GM18861 (cell line): ENCODE results near the gene CRIP1.

Experiments
- ATAC-seq: cut with Tn5 transposase; IDR thresholded peaks from one replicate; pipeline ENCODE4 v1.9.1; 2021; ENCODE audit not compliant: unreplicated experiment

CRIP1 gene

DNA sequence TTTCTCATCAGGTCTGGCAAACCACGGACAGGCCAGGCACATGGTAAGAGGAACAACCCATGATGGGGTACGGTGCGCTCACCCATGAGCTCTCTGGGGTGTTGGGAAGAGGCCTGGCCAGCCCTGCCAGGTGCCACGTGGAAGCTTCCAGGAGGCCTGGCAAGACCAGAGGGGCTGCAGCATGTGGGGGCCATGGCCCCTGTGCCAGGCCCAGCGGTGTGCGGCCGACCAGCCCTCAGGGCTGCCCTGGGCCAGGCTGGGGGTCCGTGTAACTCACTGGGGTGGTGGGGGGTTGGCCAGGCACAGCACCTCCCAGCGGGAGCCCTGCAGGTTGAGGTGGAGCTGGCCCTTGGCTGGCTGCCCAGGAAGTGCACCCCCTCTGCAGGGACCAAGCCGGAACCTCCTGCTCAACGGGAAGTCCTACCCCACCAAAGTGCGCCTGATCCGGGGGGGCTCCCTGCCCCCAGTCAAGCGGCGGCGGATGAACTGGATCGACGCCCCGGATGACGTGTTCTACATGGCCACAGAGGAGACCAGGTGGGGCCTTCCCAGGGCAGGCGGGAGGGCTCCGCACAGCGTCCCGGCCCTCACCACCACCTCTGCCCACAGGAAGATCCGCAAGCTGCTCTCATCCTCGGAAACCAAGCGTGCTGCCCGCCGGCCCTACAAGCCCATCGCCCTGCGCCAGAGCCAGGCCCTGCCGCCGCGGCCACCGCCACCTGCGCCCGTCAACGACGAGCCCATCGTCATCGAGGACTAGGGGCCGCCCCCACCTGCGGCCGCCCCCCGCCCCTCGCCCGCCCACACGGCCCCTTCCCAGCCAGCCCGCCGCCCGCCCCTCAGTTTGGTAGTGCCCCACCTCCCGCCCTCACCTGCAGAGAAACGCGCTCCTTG lies 17.0 kb upstream of the CRIP1 start:
- no peak for ATAC-seq

DNA sequence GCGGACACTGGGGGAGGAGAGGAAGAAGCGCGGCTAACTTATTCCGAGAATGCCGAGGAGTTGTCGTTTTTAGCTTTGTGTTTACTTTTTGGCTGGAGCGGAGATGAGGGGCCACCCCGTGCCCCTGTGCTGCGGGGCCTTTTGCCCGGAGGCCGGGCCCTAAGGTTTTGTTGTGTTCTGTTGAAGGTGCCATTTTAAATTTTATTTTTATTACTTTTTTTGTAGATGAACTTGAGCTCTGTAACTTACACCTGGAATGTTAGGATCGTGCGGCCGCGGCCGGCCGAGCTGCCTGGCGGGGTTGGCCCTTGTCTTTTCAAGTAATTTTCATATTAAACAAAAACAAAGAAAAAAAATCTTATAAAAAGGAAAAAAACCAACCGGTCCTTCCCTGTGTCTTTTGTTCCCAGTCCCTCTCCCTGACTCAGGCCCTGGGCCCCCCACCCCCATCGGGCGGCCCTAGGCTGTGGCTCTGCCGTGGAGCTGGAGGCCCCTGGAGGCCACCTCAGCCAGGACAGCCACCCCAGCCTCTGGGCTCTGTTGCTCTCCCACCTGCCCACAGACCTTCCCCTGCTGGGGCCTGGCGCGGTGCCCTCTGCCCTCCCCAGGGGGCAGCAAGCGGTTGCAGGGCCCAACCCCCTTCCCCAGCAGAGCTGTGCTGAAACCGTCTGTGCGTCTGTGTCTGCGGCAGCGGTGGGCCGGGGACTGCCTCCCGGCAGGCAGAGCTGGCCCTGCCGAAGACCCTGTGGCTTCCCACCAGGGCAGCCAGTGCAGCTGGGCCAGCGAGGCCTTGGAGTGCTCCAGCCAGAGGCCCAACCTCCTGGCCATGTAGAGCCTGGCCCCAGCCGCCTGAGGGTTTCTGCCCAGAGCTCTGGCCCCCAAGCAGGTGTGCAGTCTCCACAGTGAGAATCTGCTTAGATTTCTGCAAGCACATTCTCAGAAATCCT lies 16.1 kb upstream of the CRIP1 start:
- no peak for ATAC-seq

DNA sequence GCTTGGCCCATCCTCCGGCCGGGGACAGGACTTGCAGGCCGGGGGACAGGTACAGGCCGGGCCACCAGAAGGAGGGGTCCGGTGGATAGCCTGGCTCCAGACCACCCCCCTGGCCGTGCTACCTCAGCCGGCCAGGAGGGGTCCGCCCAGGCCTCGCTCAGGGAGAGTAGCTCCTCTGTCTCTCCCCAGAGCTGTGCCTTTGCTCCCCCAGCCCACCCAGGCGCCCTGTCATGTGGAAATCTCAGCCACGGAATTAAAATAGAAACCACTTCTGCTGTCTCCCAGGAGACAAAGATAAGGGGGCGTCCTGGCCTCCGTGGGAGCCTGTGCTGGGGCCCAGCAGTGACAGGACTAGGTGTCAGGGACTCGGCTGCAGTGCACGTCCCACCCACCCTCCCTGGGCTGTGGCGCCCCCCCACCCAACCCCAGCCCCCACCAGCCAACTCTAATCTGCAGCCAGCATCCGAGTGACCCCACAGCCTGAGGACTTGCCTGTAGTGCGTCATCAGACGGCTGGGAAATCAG lies 15.3 kb upstream of the CRIP1 start:
- no peak for ATAC-seq

DNA sequence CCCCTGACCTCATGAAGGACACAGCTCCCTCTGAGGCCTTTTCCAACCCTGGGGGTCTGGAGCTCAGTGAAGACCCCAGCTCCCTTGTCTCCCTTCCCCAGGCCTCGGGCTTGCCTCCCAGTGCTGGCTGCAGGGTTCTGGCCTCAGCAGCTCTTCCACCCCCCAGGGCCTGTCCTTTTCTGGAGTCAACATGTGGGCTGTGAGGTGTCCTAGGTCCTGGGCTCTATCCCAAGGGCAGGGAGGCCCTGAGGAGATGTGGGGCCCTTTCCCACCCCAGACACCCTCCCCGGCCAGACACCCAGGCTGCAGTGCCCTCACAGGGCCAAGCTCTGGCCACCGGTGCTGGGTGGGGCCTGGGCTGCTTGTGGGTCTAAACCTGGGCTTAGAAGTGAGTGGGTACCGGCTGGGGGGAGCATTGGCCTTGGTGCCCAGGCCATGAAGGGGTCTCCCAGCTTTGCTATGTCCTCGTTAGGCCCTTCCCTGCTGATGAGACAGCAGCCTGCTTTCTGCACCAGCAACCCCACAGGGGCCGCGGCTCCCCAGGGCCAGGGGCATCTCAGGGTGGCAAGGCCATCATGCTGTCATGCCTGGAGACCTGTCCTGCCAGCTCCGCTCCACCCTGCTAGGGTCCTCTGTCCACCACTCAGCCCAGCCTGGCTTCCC lies 14.7 kb upstream of the CRIP1 start:
- ATAC-seq = no peak

DNA sequence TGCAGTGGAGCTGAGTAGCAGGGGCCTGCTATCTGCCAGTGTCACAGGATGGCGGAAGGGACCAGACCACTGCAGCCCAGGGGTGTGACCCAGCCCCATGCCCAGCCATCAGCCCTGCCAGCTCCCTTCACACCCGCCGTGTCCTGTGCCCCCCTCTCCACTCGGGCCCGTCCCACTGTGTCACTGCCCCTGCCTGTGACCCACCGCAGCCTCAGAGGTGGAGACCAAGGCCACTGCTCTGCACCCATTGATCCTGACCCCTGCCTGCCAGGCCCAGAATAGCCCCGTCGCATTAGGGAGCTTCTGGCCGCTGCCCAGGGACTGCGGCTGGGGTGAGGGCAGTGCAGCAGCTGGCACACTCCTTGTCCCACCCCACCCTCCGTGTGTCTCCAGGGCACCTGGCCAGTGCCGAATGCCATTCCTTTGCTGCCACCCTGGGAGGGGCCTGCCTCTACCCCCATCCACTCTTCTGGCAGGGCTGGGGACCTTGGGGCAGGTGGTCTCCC lies 14.1 kb upstream of the CRIP1 start:
- ATAC-seq = no peak

DNA sequence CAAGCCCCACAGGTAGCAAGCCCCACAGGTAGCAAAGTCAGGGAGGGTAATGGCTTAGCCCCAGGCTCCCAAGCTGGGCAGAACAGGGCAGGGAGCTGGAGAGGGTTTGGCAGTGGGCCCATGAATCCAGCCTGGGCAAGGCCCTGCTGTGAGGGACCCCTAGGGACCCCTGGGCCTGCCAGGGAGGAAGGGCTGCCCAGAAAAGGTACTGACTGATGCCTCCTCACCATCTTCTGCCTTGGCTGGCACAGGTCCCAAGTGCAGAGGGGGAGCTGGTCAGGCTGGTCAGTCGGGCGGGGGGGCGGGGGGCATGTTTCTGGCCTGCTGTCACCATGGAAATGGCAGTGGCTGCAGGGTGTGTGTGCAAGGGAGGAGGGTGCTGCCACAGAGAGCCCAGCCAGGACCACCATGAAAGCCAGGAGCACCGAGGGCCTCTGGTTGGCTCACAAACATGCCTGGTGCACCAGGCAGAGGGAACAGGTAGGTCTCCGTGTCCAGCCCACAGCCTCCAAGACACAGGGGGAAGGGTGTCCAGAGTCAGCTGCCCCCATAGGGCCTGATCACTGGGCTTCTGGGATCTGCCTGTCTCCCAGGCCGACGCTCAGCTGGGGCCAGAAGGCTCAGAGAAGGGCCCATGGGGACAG lies 13.5 kb upstream of the CRIP1 start:
- no peak for ATAC-seq

DNA sequence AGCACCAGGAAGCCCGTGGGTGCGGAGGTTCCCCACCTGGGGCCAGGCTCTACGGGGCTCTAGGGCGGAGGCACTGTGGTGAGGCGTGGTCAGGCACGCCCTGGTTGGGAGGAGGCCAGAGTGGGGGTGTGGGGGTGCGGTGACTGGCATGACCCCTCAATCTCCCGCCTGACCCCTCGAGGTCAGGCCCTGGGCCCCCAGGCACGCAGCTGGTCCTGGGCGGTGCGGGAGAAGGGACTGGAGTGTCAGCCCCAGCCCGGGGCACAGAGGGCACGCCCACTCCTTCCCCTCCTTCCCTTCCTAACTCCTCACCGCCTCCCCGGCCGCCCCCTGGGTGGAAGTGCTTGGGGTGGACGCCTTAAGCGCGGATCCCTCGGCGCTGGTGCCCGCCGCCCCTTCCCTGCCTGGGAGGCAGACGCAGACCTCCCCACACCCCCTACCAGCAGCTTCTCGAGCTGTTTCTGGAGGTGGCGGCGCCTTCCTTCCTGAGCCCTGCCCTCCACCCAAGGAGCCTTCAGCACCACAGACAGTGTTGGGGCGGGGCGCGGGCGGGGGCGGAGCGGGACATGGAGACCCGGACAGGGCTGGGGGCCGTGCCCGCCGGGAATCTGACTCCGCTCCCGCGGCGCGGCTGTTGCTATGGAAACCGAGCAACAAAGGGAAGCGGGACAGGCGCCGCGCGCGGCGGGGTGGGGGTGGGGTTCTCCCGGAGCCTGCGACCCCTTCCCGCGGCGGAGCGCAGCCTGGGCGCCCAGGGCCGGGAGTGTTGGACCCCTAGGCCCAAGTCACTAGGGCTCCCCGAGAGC lies 12.8 kb upstream of the CRIP1 start:
- no peak for ATAC-seq

DNA sequence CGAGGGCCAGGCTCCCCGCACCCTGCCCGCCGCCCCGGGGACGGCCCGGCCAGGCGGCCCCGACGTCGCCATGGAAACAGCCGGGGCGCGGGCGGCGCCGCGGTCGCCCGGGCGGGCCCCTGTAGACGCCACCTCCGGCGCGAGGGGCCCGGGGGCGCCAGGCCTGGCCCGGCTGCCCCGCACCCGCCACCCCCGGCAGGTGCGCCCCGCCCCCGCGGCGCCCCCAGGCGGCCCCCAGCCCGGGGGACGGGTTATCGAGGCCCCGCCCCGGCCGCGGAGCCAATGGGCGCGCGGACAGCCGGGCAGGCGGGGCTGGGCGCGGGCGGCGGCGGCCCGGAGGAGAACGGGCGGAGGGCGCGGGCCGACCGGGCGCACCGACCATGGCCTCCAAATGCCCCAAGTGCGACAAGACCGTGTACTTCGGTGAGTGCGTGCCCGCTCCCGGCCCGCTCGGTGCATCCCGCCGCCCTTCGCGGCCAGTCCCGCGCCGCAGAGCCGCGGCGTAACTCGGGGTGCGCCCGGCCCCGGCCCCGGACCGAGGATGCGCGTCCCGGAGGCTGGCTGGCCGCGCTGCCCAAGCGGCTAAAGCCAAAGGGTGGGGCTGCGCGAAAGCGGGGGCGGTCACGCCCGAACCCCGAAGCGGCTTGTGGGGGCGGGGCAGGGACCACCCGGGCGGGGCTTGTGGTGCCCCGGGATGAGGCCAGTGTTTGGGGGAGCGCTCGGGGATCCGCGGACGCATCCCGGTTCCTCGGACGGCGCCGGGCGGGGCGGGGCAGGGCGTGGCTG lies 12.0 kb upstream of the CRIP1 start, which contains the start of gene CRIP2:
Gene CRIP2, plus strand, starts transcription at position 339 of the 786 bp plus-strand sequence. Its CDS starts 42 bp downstream, at position 381.
- no peak for ATAC-seq

DNA sequence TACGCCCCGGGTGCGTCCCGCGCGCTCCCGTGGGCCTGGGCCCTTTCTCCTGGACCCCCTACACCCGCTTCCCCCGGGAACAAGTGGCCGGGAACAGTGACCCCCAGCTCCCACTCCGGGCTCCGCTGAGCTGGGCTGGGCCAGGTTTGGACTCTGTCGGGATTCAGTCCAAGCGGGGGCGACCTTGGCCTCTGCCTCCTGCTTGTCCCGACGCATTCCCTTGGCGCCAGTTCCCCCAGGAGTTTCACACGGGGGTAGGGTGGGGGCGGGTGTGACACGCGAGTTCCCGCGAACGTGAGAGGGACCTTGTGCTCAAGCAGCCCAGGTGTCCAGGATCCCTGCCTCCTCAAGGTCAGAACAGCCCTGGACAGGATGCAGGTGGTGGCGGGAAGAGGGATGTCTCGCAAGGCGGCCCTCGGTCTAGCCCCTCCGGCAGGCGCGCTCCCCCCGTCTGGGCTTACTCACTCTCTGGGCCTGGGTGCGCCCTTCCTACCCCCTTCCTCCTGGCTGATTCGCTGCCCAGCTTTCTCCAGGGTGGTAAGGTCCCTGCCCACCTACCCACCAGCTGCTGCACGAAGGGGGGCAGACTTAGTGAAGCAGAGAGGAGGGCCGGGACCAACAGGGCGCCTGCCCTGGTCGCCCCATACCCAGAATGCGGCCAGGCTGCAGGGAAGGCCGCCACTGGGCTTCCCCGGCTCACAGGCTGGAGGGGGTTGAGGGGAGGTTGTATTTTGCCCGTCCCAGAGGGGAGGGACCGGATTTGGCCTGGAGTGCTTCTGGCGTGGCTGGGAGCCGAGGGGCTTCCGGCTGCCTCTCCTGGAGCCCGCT lies 11.2 kb upstream of the CRIP1 start:
- ATAC-seq = no peak

DNA sequence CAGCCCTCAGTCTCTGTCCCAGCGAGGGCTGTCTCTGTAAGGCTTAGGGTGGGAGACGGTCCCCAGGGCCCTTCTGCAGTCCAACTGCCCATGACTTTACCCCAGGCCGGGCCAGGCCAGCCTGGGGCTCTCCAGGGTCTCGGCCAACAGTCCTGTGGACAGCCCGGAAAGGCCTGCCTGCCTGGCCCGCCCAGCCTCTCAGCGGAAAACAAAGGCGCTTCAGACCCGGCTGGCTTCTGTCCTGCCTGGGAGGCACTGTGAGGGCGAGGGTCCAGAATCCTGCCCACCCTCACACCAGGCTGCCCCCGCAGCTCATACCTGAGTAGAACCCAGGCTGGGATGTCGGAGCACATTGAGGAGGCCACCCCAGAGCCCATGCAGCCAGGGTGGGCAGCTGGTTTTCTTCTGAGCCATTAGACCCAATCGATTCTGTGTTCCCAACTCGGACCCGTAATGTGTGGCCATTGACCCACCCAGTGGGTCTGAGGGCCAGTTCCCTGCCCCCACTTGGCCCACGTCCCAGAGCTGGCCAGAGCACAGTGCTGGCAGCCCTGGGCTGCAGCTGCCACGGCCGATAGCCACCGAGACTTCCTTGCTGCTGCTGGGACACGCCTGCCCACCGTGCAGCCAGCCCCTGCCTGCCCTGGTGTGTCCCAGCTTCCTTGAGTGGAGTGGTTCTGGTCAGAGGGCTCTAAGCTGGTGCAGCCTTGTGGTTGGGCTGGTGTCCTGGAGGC lies 10.4 kb upstream of the CRIP1 start:
- no peak for ATAC-seq

DNA sequence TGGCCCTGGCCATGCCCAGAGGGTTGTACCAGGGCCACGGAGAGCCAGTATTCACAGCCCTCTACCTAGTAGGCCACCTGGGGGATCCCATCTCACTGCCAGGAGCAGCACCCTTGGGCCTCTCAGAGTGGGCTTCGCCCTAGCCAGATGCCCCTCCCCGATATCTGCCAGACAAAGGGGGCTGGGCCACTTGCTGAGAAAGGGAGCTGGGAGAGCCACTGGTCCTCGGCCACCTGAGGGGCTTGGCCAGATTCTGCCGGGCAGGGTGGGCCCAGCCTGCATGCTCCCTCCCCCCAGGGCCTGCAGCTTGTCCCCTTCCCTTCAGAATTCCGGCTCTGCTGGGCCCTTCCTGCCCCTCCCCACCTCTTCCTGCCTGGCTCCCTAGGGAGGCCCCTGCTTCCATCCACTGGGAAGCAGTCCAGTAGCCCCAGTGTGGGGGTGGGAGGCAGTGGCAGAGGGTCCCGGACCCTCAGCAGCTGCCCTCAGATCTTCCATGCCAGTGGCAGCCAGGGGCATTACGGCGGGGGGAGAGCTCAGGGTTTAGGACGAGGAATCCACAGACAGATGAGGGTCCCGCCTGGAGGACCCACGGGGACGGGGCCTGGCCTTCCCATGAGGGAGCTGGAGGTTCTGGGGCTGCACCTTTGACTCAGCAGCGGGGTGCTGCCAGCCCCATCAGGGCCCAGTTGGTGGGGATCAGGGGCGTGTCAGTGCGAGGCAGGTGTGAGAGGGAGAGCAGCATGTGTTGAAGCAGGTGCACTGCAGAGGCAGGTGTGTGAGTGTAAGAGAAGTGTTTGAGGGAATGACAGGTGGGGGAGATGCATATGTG lies 9.6 kb upstream of the CRIP1 start:
- ATAC-seq = no peak

DNA sequence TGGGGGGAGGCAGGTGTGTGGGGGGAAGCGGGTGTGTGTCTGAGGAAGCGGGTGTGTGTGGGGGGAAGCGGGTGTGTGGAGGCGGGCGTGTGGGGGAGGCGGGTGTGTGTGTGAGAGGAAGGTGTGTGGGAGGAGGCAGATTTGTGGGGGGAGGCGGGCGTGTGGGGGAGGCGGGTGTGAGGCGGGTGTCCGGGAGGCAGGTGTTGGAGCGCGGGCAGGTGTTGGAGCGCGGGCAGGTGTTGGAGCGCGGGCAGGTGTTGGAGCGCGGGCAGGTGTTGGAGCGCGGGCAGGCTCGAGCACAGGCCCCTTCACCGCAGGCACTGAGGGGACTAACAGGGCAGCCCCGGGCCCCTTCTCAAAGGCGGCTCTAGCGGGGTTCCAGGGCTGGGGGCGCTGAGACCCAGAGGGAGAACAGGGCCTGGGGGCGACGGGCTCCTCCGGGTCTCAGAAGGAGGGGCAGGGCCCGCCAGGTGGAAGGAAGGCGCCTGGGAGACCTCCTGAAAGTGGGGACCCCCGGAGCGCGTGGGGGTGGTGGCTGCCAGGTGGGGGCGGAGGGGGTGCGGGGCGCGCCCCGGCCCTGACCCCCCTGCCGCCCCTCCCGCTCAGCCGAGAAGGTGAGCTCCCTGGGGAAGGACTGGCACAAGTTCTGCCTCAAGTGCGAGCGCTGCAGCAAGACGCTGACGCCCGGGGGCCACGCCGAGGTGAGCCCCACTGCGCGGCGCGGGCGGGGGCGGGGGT lies 8.9 kb upstream of the CRIP1 start:
- ATAC-seq = no peak

DNA sequence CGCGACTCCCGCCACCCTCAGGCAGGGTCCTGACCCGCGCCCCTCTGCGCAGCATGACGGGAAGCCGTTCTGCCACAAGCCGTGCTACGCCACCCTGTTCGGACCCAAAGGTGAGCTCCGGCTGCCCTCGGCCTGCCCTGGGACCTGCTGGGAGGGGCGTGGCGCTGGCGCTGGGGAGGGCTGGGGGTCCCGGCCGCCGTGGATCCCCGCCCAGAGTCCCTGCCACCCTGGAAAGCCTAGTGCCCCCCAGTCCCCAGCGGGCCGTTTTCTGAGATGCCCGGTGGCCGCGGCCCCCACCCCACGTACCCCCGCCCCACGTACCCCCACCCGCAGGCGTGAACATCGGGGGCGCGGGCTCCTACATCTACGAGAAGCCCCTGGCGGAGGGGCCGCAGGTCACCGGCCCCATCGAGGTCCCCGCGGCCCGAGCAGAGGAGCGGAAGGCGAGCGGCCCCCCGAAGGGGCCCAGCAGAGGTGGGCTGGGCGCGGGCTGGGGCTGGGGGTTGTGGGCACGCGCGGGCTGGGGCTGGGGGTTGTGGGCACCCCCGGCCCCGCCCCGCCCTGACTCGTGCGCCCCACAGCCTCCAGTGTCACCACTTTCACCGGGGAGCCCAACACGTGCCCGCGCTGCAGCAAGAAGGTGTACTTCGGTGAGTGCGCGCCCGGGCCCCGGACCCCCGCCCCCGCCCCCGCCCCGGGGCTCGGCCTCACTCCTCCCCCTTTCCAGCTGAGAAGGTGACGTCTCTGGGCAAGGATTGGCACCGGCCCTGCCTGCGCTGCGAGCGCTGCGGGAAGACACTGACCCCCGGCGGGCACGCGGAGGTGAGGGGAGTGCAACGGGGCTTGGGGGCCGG lies 8.1 kb upstream of the CRIP1 start:
- no peak for ATAC-seq

DNA sequence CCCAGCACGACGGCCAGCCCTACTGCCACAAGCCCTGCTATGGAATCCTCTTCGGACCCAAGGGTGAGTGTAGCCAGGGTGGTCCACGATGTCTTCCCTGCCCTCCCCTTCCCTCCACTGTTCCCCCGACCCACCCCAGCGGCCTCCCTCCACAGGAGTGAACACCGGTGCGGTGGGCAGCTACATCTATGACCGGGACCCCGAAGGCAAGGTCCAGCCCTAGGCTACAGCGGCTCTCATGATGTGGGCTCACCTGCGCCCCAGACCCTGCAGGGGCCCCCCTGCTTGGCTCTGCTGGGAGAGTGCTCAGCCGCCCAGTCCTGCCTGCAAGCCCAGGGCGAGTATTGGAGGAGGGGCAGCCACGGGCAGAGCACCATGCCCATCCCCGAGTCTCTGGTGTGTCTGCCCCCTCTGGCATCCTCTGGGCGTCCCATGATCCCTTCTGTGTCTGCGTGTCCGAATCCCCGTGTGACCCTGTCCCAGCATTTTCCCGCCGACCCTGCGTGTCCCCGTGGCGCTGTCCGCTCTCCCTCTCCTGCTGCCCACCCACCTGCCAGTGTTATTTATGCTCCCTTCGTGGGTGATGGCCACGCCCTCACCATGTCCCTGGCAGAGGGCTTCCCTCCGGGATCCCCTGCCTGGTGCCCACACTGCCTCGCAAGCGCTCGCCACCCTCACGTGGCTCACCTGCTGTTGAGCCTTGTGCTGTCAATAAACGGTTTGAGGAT lies 7.1 kb upstream of the CRIP1 start:
- ATAC-seq = no peak
